ENCODE measurements around the gene ZNF385C.
"Not testable (repeated sequence)": the region's sequence is repeated elsewhere in the genome, so short reads cannot be mapped to it uniquely, and the experiment has no call there.

Gene ZNF385C

DNA sequence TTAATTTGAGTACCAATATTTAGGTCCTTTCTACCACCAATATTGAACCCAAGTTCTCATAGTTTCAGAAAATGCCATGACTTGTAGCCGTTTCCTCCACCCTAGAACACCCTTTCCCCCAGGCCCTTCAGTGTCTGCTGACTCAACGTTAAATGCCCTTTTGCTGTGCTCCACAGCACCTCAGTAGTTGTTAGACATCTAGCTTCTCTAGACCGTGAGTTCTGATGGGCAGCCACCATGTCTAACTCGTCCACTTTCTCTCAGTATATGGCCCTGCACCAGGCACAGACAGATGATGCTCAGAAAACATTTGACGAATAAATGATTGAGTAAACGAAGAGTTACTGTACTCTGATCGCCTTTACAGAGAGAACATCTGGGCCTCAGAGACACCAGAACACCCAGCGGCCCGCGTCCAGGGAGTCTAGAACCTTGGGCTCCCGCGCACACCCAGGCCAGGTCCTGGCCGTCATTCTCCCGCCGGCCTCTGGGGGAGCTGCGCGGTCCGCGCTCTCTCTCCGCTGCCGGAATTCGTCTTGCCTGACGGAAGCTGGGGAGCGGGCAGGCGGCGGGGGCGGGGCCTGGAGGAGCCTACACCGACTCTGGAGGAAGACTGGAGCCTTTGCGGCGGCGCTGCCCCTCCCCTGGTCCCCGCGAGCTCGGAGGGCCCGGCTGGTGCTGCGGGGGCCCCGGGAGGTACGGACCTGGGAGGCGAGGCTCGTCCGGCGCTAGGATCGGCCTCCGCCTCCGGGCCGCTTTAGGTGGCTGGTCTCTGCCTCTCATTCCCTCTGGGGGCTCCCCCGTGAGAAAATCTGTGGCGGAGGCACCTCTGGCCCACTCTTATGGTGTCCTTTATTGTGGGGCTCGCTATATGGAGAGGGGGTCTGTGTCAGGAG is 78.5 kb downstream of the ZNF385C start, which contains the start of gene NKIRAS2:
Gene NKIRAS2, plus strand, starts transcription at position 582 of the 896 bp plus-strand sequence. CDS start 1,488 bp downstream, outside the sequence.
- DNase-seq (ENCODE audit: low spot score): peak; percentile 98

GRCh38 chr17:42018988-42019387 is 79.3 kb downstream of the ZNF385C start:
- DNase-seq (ENCODE audit: low spot score): no peak

GRCh38 chr17:42018339-42018738 is 79.9 kb downstream of the ZNF385C start:
- DNase-seq (ENCODE audit: low spot score): no peak

DNA sequence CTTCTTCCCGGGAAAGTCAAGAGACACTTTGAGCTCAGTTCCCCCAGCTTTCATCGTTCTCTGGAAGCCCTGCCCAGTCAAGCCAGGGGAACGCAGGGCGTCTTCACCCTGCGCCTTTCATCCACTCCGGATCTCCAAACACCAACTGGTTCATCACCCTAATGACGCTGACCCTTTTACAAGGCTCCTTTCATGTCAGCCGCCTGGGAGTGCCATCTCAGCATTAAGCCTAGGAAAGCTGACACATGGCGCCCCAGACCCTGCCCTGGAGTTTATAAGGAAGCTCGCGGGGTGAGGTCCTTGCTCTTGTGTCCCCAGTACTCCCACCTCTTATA is 80.4 kb downstream of the ZNF385C start:
- DNase-seq (ENCODE audit: low spot score): no peak

DNA sequence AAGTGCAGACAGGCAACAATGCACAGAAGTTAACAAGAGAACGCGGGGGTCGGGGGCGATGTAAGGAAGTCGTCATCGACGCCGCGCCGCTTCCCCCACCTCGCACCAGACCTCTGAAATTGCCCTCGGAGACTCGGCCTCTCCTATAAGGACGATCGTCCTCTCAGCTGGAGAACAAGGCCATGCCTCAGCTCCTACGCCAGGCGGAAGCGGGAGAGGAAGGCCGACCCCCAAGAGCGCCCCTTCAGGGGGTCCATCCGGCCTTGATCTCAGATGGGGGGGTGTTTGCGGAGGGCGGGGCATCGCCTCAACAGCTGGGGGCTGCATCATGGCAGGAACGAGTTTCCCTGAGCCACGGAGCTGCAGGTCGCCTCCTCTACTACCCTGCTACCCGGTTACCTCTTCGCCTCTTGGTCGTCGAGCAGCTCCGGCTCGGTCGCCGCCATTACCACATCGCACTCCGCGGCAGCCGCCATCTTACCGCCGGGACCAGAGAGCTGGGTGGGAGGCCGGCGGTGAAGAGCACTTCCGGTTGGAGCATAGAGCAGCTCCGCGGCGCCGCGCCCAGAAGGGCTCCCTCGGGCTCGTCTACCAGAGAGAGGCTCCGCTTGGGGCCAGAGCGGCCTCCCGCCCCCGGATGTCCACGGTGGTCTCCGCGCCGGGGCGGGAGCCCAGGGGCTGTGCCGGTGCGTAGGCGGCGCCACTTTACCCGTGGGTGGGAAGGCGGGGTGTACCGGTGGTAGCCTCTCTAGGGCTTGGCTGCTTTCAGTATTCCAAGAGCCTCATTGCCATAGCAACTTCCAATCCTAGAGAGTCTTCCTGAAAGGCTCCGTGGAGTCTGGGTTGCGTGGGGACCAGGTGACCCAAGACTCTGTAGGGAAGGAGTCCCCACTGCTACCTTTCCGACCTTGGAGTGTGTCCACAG is 81.1 kb downstream of the ZNF385C start, which contains the start of gene DNAJC7:
Gene DNAJC7, minus strand, starts transcription at position 499 of the 925 bp plus-strand sequence. Its CDS starts 23 bp downstream, at position 476.
- DNase-seq (ENCODE audit: low spot score): peak; percentile 98

DNA sequence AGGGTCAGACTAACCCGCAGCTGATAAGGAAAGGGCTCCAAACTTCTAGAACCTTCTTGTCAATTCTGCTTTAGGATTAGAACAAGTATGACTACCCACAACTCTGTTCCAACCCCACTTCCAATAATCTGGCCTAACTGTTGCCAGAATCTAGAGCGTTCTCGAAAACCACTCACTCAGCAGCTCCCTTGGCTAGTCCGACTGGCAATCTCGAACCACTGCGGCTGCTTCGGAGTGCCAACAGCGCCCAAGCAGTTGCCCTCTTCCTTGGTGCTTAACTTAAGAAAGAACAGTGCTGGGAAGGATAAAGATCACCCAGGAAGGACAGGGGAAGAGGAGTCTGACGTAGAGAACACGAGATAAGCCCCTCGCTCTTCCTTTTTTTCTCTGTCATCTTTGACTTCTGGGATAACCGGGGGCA is 81.9 kb downstream of the ZNF385C start:
- no peak for DNase-seq (ENCODE audit: low spot score)

DNA sequence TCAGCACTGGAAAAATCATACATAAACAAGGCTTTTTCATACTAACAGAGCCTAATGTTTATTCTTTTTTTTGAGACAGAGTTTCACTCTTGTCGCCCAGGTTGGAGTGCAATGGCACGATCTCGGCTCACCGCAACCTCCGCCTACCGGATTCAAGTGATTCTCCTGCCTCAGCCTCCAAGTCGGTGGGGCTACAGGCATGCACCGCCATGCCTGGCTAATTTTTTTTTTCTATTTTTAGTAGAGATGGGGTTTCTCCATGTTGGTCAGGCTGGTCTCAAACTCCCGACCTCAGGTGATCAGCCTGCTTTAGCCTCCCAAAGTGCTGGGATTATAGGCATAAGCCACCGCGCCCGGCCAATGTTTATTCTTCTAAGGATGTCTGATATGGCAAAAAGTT is 84.5 kb downstream of the ZNF385C start:
- DNase-seq (ENCODE audit: low spot score): not testable (repeated sequence)

GRCh38 chr17:42012363-42012762 is 85.9 kb downstream of the ZNF385C start:
- DNase-seq (ENCODE audit: low spot score): not testable (repeated sequence)

DNA sequence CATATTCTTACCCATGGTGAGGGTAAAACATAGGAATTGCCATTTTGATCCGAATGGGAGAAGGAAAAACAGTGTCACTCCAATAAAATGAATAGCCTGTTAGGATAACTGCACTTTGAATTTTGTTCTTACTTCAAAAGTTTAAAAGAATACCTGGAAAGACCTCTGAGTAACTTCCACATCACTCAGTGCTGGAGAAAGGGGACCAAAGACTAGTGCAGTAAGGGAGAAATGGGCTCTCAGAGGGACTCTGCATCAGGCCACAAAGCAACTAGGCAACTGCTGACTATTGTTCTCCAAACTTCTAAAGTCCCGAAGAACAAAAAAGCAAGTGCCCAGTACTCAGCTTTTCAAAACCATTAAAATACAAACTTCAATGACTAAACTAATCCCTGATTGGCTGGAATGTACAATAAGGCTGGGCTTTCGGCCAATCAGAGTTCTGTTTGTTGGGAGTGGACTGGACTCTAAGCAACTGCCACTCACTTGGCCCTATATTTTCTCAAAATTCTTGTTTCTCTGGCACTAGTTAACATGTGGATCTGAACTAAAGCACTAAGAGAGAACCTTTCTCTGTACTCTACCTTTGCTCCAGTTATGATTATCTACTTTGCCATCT is 87.3 kb downstream of the ZNF385C start:
- DNase-seq (ENCODE audit: low spot score): no peak

- not testable (repeated sequence) for DNase-seq (ENCODE audit: low spot score)
Measured at GRCh38 chr17:42010266-42010680, 88.0 kb downstream of the ZNF385C start.

- DNase-seq (ENCODE audit: low spot score): no peak
Measured at GRCh38 chr17:42009170-42009569, 89.1 kb downstream of the ZNF385C start.

DNA sequence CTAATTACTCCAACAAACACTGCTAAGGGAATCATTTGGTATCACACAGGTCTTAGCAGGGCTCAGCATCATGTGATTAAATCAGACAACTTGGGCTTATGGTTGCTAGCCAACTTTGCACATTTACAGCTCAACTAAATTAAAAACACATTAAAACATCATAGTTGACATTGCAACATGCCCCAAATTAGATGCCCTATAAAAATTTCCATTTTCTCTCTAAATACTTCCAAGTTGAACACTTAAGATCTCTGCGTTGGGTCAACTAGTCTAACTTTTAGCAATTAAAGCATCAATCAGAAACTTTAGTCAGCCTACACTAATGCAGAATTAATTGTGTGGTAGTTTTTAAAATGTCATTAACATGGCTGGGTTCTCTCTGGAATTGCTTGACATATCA is 93.1 kb downstream of the ZNF385C start:
- no peak for DNase-seq (ENCODE audit: low spot score)

GRCh38 chr17:42002792-42003301 is 95.4 kb downstream of the ZNF385C start:
- no peak for DNase-seq (ENCODE audit: low spot score)

DNA sequence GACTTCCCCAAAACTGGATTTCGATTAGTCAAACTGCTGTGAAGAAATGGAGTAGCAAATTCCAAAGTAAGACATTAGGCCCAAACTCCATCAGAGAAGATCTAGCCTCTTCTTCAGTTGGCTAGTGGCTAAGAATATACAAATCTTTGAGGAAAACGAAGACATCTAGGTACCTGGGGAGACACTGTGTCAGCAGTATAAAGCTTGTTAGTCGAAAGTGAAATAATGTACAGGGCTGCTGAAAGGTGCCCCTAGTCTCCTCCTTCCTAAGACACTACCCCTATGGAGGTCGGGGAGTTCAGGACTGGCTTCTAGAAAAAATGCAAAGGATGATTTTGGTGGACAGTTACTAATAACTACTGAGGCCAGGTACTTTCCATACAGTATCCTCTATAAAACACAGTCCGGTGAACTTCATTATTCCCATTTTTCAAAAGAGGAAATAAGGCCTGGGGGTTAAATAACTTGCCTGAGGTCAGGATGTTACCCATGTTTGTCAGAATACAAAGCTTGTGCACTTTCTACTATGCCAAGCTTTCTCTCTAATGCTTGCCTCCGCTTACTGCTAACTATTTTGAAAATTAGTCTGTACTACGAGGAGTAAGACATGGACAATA is 96.0 kb downstream of the ZNF385C start:
- no peak for DNase-seq (ENCODE audit: low spot score)

DNA sequence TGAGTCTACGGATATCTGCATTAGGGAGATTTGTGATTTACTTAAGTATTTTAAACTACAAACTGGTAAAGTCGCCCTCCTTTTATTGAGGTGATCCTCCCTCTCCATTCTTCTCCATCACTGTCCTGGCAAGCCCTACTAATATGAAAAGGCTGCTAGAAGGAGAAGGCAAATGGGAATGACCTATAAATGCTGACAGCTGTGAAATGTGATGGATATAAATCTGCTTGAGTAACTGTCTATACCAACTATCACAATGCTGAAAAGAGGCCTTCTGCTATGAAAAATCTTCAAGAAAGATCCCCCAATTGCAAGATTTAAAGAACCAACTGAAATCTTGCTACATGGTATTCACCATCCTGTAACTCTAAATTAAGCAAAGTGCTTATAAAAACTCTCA is 96.5 kb downstream of the ZNF385C start:
- no peak for DNase-seq (ENCODE audit: low spot score)

DNA sequence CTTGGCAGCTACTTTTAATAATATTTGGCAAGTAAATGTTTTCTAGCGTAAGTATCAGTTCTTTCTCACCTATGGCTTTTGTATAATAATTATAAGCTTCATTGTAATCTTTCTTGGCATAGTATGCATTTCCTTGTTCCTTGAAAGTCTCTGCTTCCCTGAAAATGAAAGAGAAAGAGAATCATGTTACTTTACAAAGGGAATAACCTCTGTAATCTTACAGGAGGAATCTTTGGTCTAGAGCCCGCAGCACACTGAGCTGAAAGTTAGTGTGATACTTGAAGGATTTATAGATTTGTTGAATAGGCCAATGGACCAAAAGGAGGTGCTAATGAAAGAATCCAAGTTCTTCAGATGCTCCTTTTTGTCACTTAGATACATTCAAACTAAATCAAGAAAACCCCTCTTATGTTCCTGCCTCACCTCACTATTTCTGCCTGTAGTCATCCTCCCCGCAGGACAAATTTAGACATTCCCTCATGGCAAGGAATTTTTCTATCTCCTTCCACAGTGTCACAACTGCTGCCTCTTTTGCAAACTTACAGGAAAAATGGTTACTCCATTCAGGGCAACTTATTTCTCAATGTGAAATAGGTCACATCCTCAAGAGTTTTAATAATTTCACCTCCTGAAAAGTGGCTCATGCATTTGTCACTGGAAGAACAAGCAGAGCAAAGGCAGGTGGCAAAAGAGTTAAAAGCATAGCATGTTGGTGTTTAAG is 97.7 kb downstream of the ZNF385C start:
- no peak for DNase-seq (ENCODE audit: low spot score)

- no peak for DNase-seq (ENCODE audit: low spot score)
Measured at GRCh38 chr17:41998497-41998896, 99.8 kb downstream of the ZNF385C start.

DNA sequence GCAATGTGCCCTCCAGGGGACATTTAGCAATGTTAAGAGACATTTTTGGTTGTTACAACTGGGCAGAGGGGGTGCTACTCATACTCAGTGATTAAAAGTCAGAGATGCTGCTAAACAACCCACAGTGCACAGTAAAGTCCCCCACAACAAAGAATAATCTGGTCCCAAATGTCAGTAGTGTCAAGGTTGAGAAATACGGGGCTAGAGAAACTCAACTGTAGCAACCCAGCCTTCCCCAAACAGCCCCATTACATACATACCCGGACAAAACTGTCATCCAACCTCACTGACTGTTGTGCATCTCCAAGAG is 101.5 kb downstream of the ZNF385C start:
- DNase-seq (ENCODE audit: low spot score): no peak

DNA sequence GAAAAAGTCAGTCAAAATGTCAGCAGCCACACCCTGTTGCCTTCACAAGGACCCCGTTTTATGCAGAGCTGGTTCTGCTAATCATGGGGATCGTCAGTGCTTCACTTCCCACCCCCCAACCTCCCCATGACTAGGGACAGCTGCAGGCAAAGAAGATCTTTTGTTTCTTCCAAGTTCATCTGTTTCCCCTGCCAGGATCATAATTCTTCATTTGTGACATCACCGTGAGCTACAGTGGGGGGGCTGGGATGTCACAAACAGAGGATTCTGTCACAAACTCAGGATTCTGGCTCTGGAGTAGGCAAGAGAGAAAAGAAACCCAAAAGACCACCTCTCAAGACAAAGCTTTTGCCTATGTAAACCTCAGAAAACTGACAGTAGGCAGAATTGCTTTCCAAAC is 105.7 kb downstream of the ZNF385C start:
- no peak for DNase-seq (ENCODE audit: low spot score)

DNA sequence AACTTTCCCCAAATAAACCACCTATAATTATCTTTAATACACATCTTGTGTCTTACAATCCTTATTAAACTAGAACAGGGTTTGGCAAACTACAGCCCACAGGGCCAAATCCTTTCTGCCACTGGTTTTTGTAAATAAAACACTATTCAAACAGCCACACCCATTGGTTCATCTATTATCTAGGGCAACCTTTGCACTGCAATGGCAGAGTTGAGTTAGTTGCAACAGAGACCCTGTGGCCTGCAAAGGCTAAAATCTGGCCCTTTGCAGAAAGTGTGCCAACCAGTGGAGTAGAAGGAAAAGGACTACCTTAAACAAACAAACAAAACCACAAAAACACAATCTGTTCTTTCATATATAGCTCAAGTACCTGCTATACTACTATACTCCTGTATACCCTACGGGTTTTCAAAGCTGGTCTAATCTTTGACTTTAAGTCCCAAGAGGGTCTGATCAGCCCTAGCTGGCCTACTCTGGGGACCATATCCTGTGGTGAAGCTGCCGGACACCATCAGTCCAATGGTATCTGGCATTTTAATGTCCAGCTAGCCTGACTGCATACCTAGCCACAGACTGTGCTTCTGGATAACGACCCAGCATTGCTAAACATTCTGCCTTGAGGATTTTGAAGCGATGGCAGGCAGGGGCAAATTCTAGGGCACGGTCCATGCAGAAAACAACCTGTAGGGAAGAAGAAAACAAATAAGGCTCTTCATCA is 108.4 kb downstream of the ZNF385C start:
- DNase-seq (ENCODE audit: low spot score): no peak

Measured in ecto neural progenitor cell (in vitro differentiated cells).